RWPE1 (cell line): ENCODE results near the gene FGF10.

Experiments used
- CTCF ChIA-PET: fragments of 350-600 bp; sonication (Branson Sonifier 250); formaldehyde crosslinking; extraction: SDS; loops from one replicate; lab custom pipeline; 2021; lab: Yijun Ruan, JAX
- POLR2A ChIA-PET: fragments of 400-600 bp; formaldehyde crosslinking; extraction: SDS; loops from one replicate; lab custom pipeline; 2020; ENCODE audit warnings: antibody characterized with exemption; ENCODE audit not compliant: low non-redundant PET; lab: Yijun Ruan, JAX
- DNase-seq: peaks from one replicate; pipeline ENCODE4 v3.0.0; 2012; ENCODE audit warnings: low spot score
- H3K27ac ChIP-seq: fragments of 450-650 bp; 2 replicates; pipeline ENCODE4 v1.5.1; 2017
- CTCF ChIP-seq: fragments of 450-650 bp; conservative IDR thresholded peaks from 2 replicates; pipeline ENCODE4 v1.5.1; 2017; ENCODE audit warnings: low read depth, mild to moderate bottlenecking

The FGF10 gene

GRCh38 chr5:44385291-44385900 lies 3.8 kb downstream of the FGF10 start:
- CTCF ChIA-PET: no interaction called here
- DNase-seq: no peak
- no peak overlapping the region for H3K27ac ChIP-seq
- POLR2A ChIA-PET: no interaction called here
- TF ChIP-seq CTCF: no peak

GRCh38 chr5:44384816-44385215 lies 4.4 kb downstream of the FGF10 start:
- no peak for TF ChIP-seq CTCF
- DNase-seq: no peak
- POLR2A ChIA-PET: no interaction called here
- CTCF ChIA-PET: no interaction called here
- H3K27ac ChIP-seq: no peak overlapping the region

GRCh38 chr5:44382894-44383293 lies 6.3 kb downstream of the FGF10 start:
- CTCF ChIA-PET: interaction anchor here (0.6 kb wide), 1 partner anchor 291 kb away, joined by 3 read pairs; no protein-coding TSS in a partner anchor
- POLR2A ChIA-PET: no interaction called here
- DNase-seq: no peak
- H3K27ac ChIP-seq: no peak overlapping the region
- TF ChIP-seq CTCF: no peak

DNA sequence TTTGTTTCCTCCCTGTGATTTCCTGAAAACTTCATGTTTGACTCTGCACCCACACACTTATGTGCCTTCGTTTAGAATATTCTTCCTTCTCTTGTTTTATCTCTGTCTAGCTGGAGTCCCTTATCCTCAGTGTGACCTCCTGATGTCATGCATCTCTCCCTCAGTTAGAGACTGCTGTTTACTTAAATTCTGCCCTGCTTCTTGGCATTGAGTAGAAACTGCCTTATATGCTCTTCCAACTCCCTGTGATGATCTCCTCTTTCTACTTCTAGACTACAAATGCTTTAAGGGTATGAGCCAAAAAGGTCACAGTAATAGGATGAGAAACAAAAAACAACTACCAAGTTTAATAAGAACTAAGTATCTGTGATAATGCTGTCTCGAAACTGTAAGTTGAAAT lies 12.2 kb downstream of the FGF10 start:
- TF ChIP-seq CTCF: no peak
- no peak for DNase-seq
- ChIA-PET POLR2A (no interaction called here), CTCF (no interaction called here)
- no peak overlapping the region for H3K27ac ChIP-seq

DNA sequence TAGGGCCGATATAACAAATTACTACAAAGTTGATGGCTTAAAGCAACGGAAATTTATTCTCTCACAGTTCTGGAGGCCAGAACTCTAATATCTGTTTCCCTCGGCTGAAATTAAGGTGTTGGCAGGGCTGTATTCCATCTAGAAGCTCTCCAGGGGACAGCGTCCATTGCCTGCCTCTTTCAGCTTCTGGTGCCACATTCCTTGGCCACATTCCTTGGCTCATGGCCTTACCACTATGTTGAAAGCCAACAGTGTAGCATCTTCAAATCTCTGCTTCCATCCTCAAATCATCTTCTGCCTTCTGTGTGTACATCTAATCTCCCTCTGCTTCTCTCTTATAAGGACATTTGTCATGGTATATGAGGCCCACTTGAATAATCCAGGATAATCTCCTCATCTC lies 17.2 kb downstream of the FGF10 start:
- ChIA-PET POLR2A (no interaction called here), CTCF (no interaction called here)
- TF ChIP-seq CTCF: no peak
- DNase-seq: no peak
- H3K27ac ChIP-seq: no peak overlapping the region

DNA sequence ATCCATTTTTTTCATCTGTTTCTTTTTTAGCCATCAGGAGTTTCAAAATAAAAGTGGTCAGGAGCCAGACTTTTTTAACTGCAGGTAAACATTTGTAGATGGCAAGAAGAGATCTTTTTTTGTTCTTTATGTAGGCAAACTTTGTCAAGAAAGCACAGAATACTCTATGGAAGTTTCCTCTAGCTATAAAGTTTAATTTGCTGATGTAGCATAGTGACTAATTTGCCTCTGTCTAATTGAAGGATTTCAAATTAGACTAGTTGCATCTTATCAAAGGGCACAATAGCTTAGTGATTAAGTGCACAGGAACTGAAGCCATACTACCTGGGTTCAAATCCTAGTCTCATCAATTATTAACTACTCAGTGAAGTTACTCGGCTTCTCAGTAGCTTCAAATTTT lies 22.0 kb downstream of the FGF10 start:
- DNase-seq: no peak
- no peak overlapping the region for H3K27ac ChIP-seq
- ChIA-PET CTCF (interaction anchor here (0.6 kb wide), 1 partner anchor 366 kb away, joined by 3 read pairs; no protein-coding TSS in a partner anchor), POLR2A (no interaction called here)
- no peak for TF ChIP-seq CTCF
